Right lobe of liver (tissue), 4 donors: ENCODE data around the gene MT1E.

Source experiments
- CTCF ChIP-seq, 4 donors: fragments of 200-600 bp in 3 of 4; fragments of 450-650 bp in 1 of 4; IDR thresholded peaks; one replicate each; pipeline versions ENCODE4 v1.5.1 to v1.8.0; 2016 to 2022; ENCODE audit warnings: antibody characterized with exemption in 4 of 4, mild to moderate bottlenecking in 2 of 4
- POLR2A ChIP-seq: fragments of 450-650 bp; IDR thresholded peaks from one replicate; pipeline ENCODE4 v1.6.1; 2017; ENCODE audit warnings: antibody characterized with exemption, mild to moderate bottlenecking
- donor health status: DM: no; HTN: no; CAD: no.
- donor health status: DM: no; HTN: no; CAD: no.
- donor health status: DM: no; HTN: yes; CAD: no.

GRCh38 chr16:56631197-56631596 is 5.6 kb downstream of the MT1E start:
- no peak for TF ChIP-seq CTCF (IDR thresholded peaks at IDR 0.05)
- TF ChIP-seq POLR2A = no peak
